Stimulated activated CD8-positive, alpha-beta memory T cell treated with anti-CD3 and anti-CD28 coated beads, Interleukin-15, amount 100 ng/mL, for 48 hours (primary cell): Measurements from ENCODE around the gene DOK3.
A peak's percentile ranks its signal among the peaks of the same experiment; 100 is the strongest.

Source experiments
- DNase-seq, 2 donors: peaks; one replicate each; pipeline ENCODE4 v3.0.0-alpha.2; 2020; ENCODE audit warnings: low read depth in 2 of 2

Gene DOK3

GRCh38 chr5:177483994-177484901, 25.4 kb downstream of the DOK3 start:
- DNase-seq, result no peak

DNA sequence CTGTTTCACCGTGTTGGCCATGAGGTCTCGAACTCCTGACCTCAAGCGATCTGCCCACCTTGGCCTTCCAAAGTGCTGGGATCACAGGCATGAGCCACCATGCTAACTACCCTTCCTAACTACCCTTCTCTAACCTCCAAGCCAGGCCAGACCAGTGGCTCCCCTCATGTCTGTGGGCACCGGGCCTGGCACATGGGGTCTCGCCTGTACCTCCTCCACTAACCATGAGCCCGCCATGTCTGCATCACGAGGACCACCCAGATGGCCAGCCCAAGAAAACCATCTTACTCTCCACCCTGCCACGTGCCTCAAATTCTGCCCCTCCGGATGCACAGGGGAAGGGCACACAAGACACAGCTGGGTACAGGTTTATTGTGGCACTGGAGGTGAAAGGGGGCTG, 26.6 kb downstream of the DOK3 start:
- DNase-seq, result no peak

DNA sequence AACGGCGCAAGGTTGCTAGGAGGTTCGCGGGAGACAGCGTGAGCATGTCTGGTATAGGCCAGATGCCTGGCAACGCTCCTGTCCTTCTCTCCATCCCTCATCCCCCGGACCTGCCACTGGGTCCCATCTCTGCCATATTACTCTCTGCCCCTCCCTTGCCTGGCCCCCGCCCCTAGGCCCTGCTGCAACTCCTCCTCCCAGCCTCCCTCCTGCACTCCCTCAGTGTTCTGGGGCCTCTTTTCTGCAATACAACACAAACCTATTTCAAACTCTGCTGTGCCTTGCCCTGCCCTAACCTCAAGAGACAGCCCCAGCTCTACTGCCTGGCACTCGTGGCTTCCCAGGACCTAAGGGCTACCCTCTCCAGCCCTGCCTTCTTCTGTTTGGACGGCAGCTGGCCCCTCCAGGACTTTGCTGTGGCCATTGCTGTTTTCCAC, 27.2 kb downstream of the DOK3 start:
- no peak for DNase-seq

DNA sequence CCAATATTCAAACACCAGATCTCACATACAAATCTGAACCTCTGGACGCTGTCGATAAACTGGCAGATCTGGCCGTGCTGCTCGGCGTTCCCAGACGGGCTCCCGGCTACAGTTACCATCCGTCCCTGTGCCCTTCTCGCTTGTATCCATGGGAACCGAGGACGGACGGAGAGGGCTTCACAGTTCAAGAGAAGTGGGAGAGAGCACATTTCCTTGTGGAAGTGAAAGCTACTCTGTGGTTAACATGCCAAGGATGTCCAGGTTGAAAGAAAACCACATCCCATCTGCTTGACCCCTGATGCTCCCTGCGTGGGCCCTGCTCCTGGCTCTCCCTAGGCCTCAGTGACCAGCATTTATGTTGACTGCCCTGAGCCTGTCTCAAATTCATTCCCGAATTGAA, 29.9 kb downstream of the DOK3 start:
- no peak for DNase-seq

GRCh38 chr5:177478711-177479646, 30.6 kb downstream of the DOK3 start:
- peak in 1 of 2 donors; percentile 31 for DNase-seq

- DNase-seq, result no peak
Observed at GRCh38 chr5:177477701-177478477, 31.7 kb downstream of the DOK3 start.

GRCh38 chr5:177476531-177477233, 32.9 kb downstream of the DOK3 start:
- no peak for DNase-seq

DNA sequence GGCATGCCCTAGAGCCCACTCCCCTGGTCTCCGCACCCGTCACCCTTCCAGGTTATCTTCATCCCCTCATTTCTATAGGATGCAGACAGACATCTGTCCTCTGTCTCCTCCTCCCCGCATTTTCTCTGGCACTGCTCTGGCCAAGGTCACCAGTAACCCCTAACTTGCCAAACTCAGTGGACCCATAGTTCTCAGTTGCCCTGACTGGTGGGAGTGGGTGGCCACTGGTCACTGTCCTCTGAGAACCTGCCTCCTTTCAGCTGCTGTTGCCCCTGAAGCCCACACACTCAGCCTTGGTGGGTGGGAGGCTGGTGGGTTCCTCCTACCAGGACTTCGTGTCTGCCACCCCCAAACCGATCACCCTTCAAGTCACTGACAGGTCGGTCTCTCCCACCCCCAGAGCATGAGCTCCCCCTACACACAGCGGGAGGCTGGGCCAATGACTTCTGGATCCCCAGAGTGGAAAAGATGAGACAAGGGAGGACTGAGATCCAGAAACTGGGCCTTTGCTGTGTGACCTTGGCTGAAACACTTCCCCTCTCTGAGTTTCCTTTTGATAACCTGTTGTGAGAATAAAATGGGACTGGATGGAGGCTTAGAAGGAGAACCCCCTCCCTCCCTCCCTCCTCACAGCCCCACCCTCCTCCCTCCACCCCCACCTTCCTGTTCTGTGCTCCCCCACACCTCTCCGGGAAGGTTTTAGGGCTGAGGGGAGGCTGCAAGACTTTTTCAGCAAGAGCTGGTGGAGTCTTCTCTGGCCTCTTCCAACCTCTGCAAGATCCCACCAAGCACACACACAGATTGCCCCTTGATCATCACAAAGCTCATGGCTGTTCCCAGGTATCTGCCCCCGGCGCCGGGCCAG, 33.8 kb downstream of the DOK3 start:
- DNase-seq, result peak in 1 of 2 donors; percentile 17

- no peak for DNase-seq
Observed at GRCh38 chr5:177474846-177475562, 34.6 kb downstream of the DOK3 start.

GRCh38 chr5:177474002-177474476, 35.6 kb downstream of the DOK3 start:
- DNase-seq, result no peak

- DNase-seq, result peak in 1 of 2 donors; percentile 32
Observed at GRCh38 chr5:177473443-177474001, 36.1 kb downstream of the DOK3 start, which contains the start of gene DBN1. Gene DBN1 (minus strand): TSS chr5:177473634. CDS start chr5:177473521, 113 bp downstream.

DNA sequence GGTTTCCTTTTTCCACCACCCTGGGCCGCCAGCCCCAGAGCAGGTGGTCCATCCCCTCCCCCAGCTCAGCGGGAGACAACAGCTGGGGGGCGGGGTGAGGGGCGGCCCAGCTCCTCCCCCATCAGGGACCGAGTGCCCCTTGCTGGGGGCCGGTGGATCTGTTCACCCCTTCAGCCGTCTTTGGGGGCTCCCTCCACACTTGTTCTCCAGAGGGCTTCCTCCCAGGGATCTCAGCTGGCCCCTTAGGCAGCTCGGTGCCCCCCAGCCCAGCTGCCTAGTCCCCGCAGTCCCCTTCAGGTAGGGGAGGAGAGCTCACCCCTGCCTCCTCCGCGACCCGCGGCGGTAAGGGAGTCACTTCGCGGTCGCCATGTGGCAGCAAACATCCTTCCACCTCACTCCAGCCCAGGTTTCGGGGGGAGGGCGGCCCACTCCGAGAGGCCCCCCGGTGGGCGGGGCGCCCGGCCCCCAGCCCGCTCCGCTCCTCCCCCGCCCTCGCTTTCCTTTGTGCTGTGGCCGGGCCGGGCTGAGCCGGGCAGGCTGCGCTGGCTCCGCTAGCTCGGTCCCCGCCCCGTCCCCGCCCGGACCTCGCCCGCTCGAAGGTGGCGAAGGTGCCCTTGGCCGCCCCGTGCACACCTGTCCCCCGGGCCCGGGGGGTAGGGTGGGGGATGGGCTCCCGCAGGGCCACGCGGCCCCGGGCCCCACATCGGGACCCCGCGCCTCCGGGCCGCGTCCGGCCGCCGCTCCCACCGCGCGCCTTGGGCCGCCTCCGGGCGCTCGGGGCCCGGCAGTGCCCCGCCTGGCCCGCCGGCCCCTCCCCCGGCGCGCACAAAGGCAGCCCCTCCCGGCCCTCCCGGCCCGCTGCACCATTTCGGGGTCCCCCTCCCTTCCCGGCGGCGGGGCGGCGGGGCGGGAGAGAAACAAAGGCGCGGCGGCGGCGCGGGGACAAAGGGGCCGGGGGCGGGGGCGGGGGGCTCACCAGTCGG, 36.9 kb downstream of the DOK3 start:
- DNase-seq, result peak; percentile 81 to 82

GRCh38 chr5:177471610-177472356, 37.8 kb downstream of the DOK3 start:
- DNase-seq, result peak; percentile 66 to 68

DNA sequence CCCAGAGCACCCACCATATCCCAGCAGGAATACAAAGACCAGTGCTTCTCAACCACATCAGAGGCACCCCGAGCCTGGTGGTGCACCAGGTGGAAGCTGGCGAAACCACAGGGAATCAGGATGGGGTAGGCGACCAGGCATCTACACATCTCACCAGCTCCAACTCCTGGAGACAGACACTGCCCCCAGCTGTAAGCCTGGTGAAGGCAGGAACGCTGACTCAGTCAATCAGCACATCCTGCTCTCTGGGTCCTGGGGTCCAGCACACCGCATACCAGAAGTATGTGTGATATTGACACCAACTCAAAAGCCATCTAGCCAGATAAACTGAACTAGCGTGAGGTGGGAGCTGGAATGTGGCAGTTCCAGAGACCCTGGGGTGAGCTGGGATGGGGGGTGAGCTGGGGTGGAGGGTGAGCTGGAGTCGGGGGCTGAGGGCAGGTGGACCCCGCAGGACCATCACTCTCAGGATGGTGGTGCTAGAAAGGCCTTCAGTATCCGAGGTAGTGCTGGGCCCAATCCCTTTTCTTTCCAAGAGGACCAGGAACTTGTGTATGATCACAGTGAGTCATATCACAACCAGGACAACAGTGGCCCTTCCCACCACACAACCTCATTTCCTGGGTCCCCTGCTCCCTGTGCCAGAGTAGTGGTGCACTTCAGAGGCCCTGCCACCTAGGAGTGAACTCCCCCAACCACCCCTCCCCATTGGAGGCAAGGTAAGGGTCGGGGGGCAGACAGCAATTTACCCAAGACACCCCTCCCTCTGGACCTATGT, 38.7 kb downstream of the DOK3 start:
- no peak for DNase-seq

- DNase-seq, result no peak
Observed at GRCh38 chr5:177469750-177470525, 39.7 kb downstream of the DOK3 start.
